ENCODE data around the gene KRT33A. TPM values are rescaled to one million over a fixed set of nuclear protein-coding genes. Genes with fewer than 3 reads are reported as not detected.

Gene KRT33A
- total RNA-seq, 1 experiment from 2014 or later: not detected

- BruUV-seq (replicated peaks): no TSS peak
- DNase-seq: peak; percentile 47 to 65
- peaks cover 6% of the 10 kb centered on the region for H3K4me1 ChIP-seq (replicated peaks; ENCODE audit: insufficient read depth)
- H3K9me2 ChIP-seq (ENCODE audit: insufficient read depth): no peaks in the 10 kb centered on the region
- TF ChIP-seq EZH2 (IDR thresholded peaks at IDR 0.05; ENCODE audit: low read depth) (no peak), CTCF (conservative IDR thresholded peaks at IDR 0.05) (peak; percentile 90)
- intact Hi-C loops (cut with micrococcal nuclease; ENCODE audit: unreplicated experiment): loop anchor here (1.0 to 10.0 kb wide), 4 partner anchors 195 to 715 kb away; partner anchors contain the start of gene KRT19
- no peaks in the 10 kb centered on the region for H4K20me1 ChIP-seq (ENCODE audit: insufficient read depth)
- ChIA-PET CTCF (interaction anchor here (0.6 kb wide), 1 partner anchor 319 kb away, joined by 4 read pairs; no protein-coding TSS in a partner anchor), POLR2A (ENCODE audit: unreplicated experiment) (interaction anchor here (0.5 to 0.6 kb wide), 3 partner anchors 9 to 197 kb away, joined by 3 to 5 read pairs (median 3); partner anchors contain the start of gene KRT13)
- H3F3A ChIP-seq (ENCODE audit: insufficient read depth, low read depth): no peaks in the 10 kb centered on the region
- H3K27me3 ChIP-seq (ENCODE audit: insufficient read depth, low read depth): no peaks in the 10 kb centered on the region
- H3K9me3 ChIP-seq (ENCODE audit: insufficient read depth, low read depth): no peaks in the 10 kb centered on the region
- H3K4me2 ChIP-seq: no peak overlapping the region
- no peak overlapping the region for H3K27ac ChIP-seq
- no peak overlapping the region for H3K4me3 ChIP-seq
- no peaks in the 10 kb centered on the region for H3K79me2 ChIP-seq (ENCODE audit: low read depth)
- H3K36me3 ChIP-seq (ENCODE audit: low read depth): no peaks in the 10 kb centered on the region
- no peak overlapping the region for H2AFZ ChIP-seq
Observed at GRCh38 chr17:41329279-41329948, 21.2 kb downstream of the KRT33A start.

DNA sequence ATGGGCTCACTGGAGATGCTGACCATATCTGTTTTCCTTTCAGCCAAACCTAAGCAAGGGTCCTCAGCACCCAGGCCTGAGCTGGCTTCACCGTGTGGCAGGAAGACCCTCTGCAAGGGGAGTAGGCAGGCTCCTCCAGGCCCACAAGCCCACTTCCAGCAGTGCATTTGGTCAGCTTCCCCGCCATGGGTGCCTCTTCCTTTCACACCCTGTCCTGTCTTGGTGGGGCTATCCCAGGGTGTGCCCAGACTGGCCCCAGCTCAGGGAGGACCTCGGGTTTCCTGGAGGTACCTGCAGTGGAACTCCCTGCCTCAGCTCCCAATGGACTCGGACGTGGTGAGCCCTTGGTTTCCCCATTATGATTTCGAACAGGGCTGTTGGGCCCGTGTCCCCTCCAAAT, 22.4 kb downstream of the KRT33A start:
- intact Hi-C loops (cut with micrococcal nuclease; ENCODE audit: unreplicated experiment): loop anchor here (5.0 to 10.0 kb wide), 3 partner anchors 197 to 713 kb away; partner anchors contain the start of gene KRT19
- DNase-seq: no peak
- H3K27ac ChIP-seq: no peak overlapping the region
- no peak overlapping the region for H3K4me3 ChIP-seq
- H3K79me2 ChIP-seq (ENCODE audit: low read depth): no peaks in the 10 kb centered on the region
- no peak overlapping the region for H3K4me2 ChIP-seq
- H3F3A ChIP-seq (ENCODE audit: insufficient read depth, low read depth): no peaks in the 10 kb centered on the region
- BruUV-seq (replicated peaks): no TSS peak
- H3K4me1 ChIP-seq (replicated peaks; ENCODE audit: insufficient read depth): peaks cover 6% of the 10 kb centered on the region; the same call in 1 of the 2 replicates
- no peak overlapping the region for H2AFZ ChIP-seq
- no peaks in the 10 kb centered on the region for H3K27me3 ChIP-seq (ENCODE audit: insufficient read depth, low read depth)
- H3K9me2 ChIP-seq (ENCODE audit: insufficient read depth): no peaks in the 10 kb centered on the region
- ChIA-PET POLR2A (ENCODE audit: unreplicated experiment) (no interaction called here), CTCF (interaction anchor here (0.7 kb wide), 1 partner anchor 65 kb away, joined by 3 read pairs; no protein-coding TSS in a partner anchor)
- H3K9me3 ChIP-seq (ENCODE audit: insufficient read depth, low read depth): no peaks in the 10 kb centered on the region
- TF ChIP-seq CTCF (conservative IDR thresholded peaks at IDR 0.05) (no peak), EZH2 (IDR thresholded peaks at IDR 0.05; ENCODE audit: low read depth) (no peak)
- H3K36me3 ChIP-seq (ENCODE audit: low read depth): no peaks in the 10 kb centered on the region
- no peaks in the 10 kb centered on the region for H4K20me1 ChIP-seq (ENCODE audit: insufficient read depth)

GRCh38 chr17:41327411-41328120, 23.1 kb downstream of the KRT33A start:
- H3K9me3 ChIP-seq (ENCODE audit: insufficient read depth, low read depth): no peaks in the 10 kb centered on the region
- POLR2A ChIA-PET (ENCODE audit: unreplicated experiment): no interaction called here
- H3K4me3 ChIP-seq: no peak overlapping the region
- H3K9me2 ChIP-seq (ENCODE audit: insufficient read depth): no peaks in the 10 kb centered on the region
- no peaks in the 10 kb centered on the region for H3K79me2 ChIP-seq (ENCODE audit: low read depth)
- no peaks in the 10 kb centered on the region for H3K36me3 ChIP-seq (ENCODE audit: low read depth)
- no peak for DNase-seq
- no peak overlapping the region for H2AFZ ChIP-seq
- no peak overlapping the region for H3K27ac ChIP-seq
- intact Hi-C loops (cut with micrococcal nuclease; ENCODE audit: unreplicated experiment): loop anchor here (5.0 to 10.0 kb wide), 3 partner anchors 197 to 713 kb away; partner anchors contain the start of gene KRT19
- H3F3A ChIP-seq (ENCODE audit: insufficient read depth, low read depth): no peaks in the 10 kb centered on the region
- TF ChIP-seq CTCF (conservative IDR thresholded peaks at IDR 0.05) (no peak), EZH2 (IDR thresholded peaks at IDR 0.05; ENCODE audit: low read depth) (no peak)
- H3K4me2 ChIP-seq: no peak overlapping the region
- CTCF ChIA-PET: interaction anchor here (0.7 kb wide), 1 partner anchor 64 kb away, joined by 3 read pairs; no protein-coding TSS in a partner anchor
- no peaks in the 10 kb centered on the region for H3K27me3 ChIP-seq (ENCODE audit: insufficient read depth, low read depth)
- BruUV-seq (replicated peaks): no TSS peak
- H4K20me1 ChIP-seq (ENCODE audit: insufficient read depth): no peaks in the 10 kb centered on the region
- H3K4me1 ChIP-seq (replicated peaks; ENCODE audit: insufficient read depth): peaks cover 6% of the 10 kb centered on the region; the same call in 1 of the 2 replicates

Measured in PC-9 (cell line).